NCI-H2196 treated with DMSO at 0.1 percent for 48 hours (cell line): Measurements from ENCODE around the gene PRDX4.
"Not testable (repeated sequence)": the region's sequence is repeated elsewhere in the genome, so short reads cannot be mapped to it uniquely, and the experiment has no call there.

Source experiments
- DNase-seq: peaks from one replicate; lab custom pipeline; 2025; ENCODE audit not compliant: unreplicated experiment; lab: John Stamatoyannopoulos, UW

Gene PRDX4

DNA sequence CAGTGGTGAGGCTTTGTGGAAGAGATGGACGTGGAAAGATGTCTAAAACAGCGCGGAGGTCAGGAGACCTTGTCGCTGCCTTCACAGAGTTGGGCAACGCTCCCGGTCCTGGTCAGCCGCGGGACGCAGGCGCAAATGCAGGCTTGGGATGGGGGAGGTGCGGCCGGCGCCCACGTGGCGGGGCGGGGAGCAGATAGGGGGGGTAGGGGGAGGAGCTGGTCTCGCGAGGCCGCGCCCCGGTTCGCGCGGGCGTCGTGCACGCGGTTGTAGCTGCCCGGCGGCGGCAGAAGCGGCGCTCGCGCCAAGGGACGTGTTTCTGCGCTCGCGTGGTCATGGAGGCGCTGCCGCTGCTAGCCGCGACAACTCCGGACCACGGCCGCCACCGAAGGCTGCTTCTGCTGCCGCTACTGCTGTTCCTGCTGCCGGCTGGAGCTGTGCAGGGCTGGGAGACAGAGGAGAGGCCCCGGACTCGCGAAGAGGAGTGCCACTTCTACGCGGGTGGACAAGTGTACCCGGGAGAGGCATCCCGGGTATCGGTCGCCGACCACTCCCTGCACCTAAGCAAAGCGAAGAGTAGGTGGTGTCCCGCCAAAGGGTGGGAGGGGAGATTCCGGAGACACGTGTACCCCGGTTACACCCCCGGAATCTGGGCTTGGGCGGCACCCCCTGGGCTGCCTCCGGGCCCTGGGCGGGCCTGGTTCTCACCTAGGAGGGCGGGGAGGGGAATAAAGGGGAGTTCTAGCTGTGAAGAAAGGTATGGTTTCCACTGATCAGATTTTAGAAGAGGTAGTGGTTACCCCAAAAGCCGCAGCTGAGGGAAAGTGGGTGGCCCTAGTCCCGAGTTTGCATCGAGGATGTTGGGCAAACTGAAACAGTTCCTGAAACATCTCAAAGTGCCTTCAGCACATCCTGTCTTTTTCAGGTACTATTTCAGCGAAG is at the start of gene PRDX4:
Gene PRDX4 (plus strand): TSS at position 255 of the 939 bp plus-strand sequence. CDS start 78 bp downstream, at position 333.
- peak; percentile 44 for DNase-seq

DNA sequence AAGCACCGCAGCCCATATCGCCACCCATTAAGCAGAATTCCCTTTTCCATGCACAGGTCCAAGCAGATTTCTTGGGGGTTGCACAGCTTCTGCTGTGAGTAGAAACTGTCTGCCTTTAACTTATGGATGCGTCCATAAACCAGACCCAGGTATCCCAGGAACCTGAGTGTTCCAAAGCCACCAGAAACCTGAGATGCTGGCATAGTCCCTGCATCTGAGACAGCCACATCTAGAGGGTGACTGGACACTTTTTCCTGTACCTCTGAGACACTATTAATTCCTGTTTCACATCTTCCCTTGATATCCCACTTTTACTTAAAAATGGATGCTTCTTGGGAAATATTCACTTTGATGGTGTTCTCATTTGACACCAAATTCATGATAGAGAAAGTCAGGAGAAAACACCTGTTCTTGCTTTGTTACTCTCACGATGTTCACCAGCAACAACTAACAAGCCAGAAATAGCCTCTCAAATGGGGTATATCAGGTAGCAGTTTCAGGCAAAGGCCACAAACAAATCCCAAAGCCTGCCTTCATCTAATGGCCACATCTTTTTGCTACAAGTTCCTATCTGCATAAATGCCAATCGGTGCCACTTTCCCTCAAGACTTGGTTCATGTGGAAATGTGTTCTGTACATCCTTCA is 45.5 kb upstream of the PRDX4 start:
- no peak for DNase-seq

DNA sequence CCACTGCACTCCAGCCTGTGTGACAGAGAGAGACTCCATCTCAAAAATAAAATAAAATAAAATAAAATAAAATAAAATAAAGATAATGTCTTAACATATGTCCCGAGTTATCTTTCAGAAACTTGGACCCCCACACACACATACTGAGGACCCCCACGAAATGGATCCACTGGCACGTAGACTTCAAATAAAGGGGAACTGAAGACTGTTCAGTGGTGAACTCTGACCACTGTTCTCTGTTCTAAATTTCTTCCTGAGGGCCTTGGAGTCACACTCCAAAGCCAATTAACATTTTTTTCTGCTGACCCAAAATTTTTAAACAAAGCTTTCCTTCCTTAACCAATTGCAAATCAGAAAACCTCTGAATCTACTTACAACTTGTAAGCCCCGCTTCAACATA is 43.5 kb upstream of the PRDX4 start:
- DNase-seq: no peak

DNA sequence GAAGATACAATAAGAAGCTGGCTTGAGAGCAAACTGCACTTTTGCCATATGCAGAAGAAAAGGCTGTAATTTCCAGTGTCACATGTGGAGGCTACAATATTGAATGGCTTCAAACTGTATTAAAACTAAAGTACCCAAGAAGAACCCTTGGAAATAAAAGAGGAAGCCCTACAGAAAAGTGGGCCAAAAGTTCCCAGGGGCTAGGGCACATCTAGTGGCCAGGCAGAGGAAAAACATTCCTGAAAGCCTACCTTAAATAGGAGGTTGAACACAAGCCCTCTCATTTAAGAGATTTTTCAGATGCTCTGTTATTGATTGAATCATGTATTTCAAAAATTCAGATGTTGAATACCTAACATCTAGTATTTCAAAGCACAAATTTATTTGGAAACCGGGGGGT is 40.6 kb upstream of the PRDX4 start:
- no peak for DNase-seq

DNA sequence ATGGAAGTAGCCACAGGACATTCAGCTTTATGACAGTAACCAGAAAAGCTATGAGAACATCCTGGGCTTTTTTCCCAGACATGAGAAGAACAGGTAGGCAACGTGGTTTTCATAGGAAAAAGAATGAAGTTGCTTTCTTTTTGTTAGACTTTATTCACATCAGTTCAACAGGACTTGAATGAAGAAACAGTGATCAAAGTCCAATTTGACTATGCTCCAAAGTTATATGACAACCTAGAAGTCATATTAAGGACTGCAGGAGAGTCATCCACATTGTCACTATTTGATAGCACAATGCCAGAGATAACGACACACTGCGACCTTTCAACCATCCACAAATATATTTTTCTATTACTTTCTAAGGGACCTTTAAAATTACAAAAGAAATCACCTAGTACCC is 39.2 kb upstream of the PRDX4 start:
- no peak for DNase-seq

DNA sequence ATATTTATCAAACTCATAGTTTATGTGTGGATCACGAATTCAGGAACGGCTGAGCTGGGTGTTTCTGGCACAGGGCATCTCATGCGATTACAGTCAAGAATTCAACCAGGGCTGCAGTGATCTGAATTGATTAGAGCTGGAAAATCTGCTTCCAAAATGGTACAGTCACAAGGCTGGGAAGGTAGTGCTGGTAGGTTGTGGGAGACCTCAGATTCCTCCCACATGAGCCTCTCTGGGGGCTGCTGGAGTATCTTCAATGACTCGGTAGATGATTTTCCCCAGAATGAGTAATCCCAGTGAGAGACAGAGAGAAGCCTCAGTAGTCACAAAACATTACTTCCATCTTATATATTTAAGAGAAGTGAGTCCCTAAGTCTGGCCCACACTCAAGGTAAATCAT is 36.2 kb upstream of the PRDX4 start:
- no peak for DNase-seq

DNA sequence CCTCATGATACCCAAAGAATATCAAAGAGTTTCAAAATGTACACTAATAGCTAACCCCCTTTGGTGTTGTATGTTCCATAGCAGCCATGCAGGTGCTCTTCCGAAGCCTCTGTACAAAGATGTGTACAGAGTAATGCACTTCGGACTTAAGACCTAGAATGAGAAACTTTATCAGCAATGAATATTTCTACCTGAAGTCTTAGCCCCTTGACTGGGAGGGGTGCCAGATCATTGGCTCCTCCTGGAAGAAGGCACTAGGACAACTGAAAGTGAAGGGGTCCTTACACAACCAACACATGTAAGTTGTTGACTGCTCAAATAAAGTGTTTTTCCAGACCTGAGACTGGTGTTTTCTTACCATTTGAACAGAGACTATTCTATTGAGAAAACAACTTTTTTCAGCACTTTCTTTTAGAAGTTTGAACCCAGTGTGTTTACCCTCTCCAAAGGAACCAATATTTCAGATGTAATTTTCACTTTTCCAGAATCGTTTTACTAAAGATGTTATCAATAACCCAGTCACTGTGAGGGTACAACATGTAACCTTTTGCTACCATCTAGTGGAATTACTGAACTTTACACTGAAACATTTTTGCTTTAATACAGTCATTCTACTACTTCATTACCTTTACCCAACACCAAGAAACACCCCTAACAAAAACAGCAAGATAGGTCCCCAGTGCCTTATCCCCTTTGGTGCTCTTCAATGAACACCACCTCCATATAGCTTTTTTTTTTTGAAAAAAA is 33.3 kb upstream of the PRDX4 start:
- DNase-seq: no peak

DNA sequence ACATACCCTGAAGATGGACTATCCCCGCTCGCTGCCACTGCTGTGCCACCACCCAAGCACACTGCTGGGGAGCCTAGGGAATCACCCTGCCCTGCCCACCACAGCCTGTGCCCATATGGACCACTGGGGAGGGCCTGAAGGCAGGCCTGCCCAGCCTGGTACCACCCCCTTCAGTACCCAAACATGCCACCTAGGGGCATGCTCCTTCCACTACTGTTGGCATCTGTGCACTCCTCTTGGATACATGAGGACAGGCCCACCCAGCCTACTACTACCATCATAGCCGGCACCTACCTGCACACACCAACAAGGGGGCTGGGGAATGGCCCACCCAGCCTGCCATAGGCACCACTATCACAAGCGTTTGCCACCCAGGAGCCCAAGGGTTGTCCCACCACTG is 30.1 kb upstream of the PRDX4 start:
- no peak for DNase-seq

DNA sequence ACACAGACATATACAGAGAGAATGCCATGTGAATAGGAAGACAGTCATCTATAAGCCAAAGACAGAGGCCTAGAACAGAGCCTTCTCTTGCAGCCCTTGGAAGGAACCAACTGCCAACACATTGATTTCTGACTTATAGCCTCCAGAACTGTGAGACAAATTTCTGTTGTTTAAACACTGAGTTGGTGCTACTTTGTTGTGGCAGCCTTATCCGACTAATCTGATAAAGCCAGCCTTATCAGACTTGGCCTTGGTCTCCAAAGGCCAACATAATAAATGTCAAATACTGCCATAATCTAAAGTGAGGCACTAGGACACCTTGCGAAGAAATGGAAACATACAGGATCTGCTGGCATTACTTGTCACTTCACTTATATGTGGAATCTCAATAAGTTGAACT is 24.3 kb upstream of the PRDX4 start:
- no peak for DNase-seq

DNA sequence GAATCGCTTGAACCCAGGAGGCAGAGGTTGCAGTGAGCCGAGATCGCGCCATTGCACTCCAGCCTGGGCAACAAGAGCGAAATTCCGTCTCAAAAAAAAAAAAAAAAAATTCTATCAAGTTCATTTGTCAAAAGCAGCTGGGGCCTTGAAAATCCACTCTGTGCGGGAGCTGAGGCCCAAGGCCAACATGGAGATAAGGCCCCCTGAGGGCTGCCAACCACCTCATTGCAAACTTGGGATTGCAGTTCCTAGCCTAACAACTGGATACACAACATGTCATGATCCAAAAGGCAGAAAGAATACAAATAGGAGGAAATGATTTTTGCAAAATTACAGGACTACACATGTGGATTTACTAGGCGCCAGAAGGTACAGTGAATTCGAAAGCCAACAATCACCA is 22.5 kb upstream of the PRDX4 start:
- DNase-seq: no peak

DNA sequence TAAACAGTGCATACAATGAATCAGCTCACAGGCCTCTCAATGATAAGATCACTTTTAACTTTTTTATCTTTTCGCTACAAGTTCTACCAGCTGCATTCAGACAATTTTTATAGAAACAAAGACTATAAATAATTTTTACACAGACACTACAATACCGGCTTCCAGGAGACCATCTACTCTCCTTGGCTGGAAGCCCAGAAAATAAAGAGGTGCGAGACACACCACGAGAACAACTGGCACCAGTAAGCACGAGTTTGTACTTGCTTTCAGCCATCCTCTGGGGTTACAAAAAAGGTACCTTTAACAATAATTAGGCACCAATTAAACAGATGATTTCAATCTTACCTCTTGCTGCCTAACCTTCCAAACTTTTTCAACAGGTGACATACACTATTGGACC is 11.2 kb upstream of the PRDX4 start:
- DNase-seq: no peak

DNA sequence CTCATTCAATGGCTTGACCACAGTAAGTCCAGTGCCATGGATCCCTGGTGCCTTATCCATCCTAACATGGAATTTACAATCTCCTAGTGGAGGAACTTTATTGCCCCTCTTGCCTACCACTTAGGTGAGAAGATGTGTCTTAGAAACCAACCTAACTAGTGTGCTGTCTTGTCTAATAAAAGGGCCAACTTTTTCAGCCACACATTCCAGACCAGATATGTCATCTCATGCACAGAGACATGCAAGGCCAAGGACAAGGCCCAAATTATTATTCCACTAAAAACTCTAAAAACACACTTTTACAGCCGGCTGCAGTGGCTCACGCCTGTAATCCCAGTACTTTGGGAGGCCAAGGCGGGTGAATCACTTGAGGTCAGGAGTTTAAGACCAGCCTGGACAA is 10.6 kb upstream of the PRDX4 start:
- no peak for DNase-seq

DNA sequence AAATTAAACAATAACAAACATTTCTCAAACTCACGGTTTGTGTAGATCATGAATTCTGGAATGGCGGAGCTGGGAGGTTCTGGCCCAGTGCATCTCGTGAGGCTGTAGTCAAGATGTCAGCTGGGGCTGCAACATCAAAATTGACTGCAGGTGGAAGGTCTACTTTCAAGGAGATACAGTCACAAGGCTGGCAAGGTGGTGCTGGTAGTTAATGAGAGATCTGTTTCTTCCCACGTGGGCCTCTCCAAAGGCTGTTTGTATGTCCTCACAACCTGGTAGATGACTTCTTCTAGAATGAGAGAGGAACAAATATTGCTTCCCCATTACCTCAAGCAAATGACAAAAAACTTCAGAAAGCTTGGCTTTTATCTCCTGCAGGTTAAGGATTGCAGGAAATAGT is 8.0 kb upstream of the PRDX4 start:
- DNase-seq: no peak

DNA sequence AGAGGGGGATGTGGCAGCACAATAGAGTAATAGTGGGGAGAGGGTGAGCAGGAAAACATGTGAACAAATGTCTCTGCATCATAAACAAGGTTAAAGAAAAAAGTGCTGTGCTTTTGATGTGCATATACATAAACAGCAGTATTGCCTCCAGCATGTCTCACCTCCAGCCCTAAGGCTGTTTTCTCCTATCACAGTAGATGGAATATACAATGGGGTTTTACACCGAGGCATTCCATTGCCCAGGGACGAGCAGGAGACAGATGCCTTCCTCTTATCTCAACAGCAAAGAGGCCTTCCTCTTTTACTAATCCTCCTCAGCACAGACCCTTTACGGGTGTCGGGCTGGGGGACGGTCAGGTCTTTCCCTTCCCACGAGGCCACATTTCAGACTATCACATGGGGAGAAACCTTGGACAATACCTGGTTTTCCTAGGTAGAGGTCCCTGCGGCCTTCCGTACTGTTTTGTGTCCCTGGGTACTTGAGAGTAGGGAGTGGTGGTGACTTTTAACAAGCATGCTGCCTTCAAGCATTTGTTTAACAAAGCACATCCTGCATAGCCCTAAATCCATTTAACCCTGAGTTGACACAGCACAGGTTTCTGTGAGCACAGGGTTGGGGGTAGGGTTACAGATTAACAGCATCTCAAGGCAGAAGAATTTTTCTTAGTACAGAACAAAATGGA is 7.1 kb upstream of the PRDX4 start:
- DNase-seq: not testable (repeated sequence)

DNA sequence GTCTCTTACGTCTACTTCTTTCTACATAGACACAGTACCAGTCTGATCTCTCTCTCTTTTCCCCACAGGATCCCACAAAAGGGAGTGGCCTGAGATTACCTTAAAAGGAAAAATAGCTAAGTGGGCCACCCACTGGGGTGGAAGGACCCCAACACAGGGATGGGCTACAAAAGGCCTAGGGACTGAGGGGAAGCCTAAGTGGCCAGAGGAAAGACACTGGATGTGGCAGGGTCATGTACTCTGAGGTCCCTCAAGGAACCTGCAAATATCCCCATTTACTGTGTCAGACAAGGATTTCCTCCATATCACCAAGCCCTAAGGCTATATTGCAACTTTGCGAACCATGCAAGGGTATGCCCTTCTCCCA is 6.5 kb upstream of the PRDX4 start:
- DNase-seq: no peak

DNA sequence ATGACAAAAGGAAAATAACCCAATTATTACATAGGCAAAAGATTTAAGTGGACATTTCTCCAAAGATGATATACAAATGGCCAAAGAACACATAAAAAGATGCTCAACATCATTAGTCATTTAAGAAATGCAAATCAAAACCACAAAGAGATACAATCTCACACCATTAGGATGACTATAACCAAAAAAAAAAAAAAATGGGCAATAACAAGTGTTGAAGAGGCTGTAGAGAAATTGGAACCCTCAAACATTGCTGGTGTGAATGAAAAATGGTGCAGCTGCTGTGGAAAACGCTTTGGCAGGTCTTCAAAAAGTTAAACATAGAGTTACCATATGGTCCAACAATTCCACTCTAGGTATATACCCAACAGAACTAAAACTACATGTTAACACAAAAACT is 5.6 kb upstream of the PRDX4 start:
- no peak for DNase-seq

DNA sequence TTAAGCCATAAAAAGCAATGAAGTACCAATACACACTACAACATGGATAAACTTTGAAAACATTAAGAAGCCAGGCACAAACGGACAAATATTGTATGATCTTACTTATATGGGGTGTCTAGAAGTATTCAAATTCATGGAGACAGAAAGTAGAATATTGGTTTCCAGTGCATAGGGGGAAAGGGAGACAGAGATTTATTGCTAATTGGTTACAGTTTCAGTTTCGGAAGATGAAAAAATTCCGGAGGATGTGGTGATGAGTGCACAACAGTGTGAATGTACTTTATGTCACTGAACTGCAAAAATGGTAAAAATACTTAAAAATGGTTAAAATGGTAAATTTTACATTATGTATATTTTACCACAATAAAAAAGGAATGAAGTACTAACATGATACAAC is 5.1 kb upstream of the PRDX4 start:
- DNase-seq: no peak

DNA sequence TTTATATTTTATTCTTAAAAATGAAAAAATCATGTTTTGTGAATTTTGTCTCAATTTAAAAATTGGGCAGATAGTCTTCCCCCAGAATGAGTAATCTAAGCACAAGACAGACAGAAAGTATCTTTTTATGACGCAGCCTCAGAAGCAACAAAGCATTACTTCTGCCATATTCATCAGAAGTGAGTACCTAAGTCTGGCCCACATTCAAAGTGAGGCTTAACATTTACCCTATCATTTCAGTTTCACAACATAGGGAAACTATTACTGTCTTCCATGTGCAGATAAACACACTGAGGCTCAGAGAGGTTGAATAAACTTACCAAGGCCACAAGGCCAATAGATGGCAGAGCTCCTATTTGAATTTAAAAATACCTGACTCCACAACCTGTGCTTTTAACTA is 4.4 kb upstream of the PRDX4 start:
- no peak for DNase-seq

DNA sequence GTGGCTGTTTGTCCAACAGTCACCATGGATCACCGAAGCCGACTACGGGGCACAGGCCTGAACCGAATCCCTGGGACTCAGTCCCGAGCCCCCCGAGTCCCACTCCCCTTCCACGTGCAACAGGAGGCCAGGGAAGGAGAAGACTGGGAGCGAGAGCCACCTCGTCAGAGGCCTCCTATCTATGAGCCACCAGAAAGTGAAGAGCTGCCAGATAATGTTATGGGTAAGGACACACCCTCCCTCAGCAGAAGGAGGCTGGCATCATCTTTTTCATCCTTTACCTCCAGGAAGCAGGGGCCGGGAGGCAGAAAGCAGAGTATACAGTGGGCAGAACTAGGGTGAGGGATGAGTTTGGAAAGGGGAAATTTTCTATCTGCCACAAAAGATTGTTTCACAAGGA is 2.8 kb upstream of the PRDX4 start:
- no peak for DNase-seq

DNA sequence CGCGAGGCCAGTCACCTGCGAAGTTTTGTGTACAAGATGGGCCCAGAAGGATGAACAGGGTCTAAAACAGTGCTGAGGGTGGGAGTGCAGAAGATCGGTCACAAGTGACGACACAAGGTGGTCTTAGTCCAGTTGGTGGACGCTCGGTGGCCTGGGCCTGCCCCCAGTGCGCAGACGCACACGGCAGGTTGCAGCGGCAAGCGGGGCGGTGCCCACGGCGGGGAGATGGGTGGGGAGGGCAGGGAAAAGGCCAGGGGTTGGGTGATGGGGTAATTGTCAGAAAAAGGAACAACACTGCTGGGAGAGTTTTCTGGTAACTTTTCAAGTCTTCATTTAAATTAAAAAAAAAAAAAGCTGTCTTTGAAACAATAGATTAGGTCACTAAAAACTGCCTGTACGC is 1.0 kb upstream of the PRDX4 start:
- no peak for DNase-seq

DNA sequence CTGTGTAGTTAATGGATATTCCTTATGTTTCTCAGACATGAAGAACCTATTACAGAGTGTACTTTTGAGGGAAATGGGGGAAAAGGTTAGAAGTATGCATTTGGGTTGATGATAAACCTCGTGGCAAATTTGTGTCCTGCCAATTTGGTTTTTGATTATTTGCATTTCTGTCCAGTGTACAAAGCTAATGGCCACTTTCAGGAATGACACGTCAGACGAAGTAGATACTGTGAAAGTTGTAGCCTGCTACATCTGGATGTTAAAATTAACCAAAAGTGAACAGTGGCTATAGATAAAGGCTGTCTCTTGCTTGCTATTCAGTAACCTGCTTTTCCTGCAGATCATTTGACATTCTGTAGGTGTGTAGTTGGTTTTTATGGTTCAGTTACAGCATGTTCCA is 1.0 kb downstream of the PRDX4 start:
- DNase-seq: no peak
